Right atrium auricular region (tissue), 2 donors: ENCODE data around the gene PPP2R3B. TPM values are rescaled to one million over a fixed set of nuclear protein-coding genes. Genes with fewer than 3 reads are reported as not detected.

ENCODE experiments used
- DNase-seq: peaks from one replicate; pipeline ENCODE4 v3.0.0-alpha.2; 2019; ENCODE audit warnings: low spot score
- H3K27ac ChIP-seq, 2 donors: fragments of 200-600 bp; sonication (generic); 1 replicate in 1 of 2; 2 replicates in 1 of 2; pipeline ENCODE4 v1.5.1; 2016 to 2019
- H3K27me3 ChIP-seq, 2 donors: fragments of 200-600 bp; sonication (generic); one replicate each; pipeline versions ENCODE4 v1.5.1 to v1.6.0; 2017 to 2019
- H3K36me3 ChIP-seq: fragments of 200-600 bp; sonication (generic); one replicate; pipeline ENCODE4 v1.5.1; 2016
- H3K4me1 ChIP-seq, 2 donors: fragments of 200-600 bp; sonication (generic); one replicate each; pipeline versions ENCODE4 v1.5.1 to v1.6.0; 2017 to 2019
- H3K4me3 ChIP-seq, 2 donors: fragments of 200-600 bp; sonication (generic); 1 replicate in 1 of 2; 2 replicates in 1 of 2; pipeline ENCODE4 v1.5.1; 2017 to 2019; ENCODE audit warnings: mild to moderate bottlenecking in 1 of 2, moderate library complexity in 1 of 2
- H3K9me3 ChIP-seq, 2 donors: fragments of 200-600 bp; sonication (generic); one replicate each; pipeline ENCODE4 v1.5.1; 2019
- CTCF ChIP-seq, 2 donors: fragments of 200-600 bp; sonication (generic); IDR thresholded peaks; one replicate each; pipeline ENCODE4 v1.5.1; 2019; ENCODE audit warnings: antibody characterized with exemption in 2 of 2
- total RNA-seq, 2 donors: library from RNA; depleted of rRNA; stranded (reverse); fragments of >200 nt; gene quantifications; one replicate each; pipeline ENCODE4 v1.1.0, GENCODE V29; 2016

PPP2R3B gene
- total RNA-seq, 2 donors from 2014 or later = 58.6 to 70.1 TPM

- H3K9me3 ChIP-seq = no peaks in the 10 kb centered on the region
- H3K4me1 ChIP-seq = peaks cover 0 to 35% of the 10 kb centered on the region in 2 donors
- no peaks in the 10 kb centered on the region for H3K27me3 ChIP-seq
- H3K36me3 ChIP-seq = peaks cover 2% of the 10 kb centered on the region
- TF ChIP-seq CTCF (IDR thresholded peaks at IDR 0.05) = no peak
- peak overlapping the region in 1 of 2 donors; percentile 89 for H3K27ac ChIP-seq
- peak overlapping the region; percentile 87 to 97 for H3K4me3 ChIP-seq
- DNase-seq = no peak
These were observed 66.5 kb downstream of the PPP2R3B start for GRCh38 chrX:320126-320783.

- no peaks in the 10 kb centered on the region for H3K9me3 ChIP-seq
- no peak for TF ChIP-seq CTCF (IDR thresholded peaks at IDR 0.05)
- H3K27ac ChIP-seq = peak overlapping the region; percentile 84 to 89
- no peaks in the 10 kb centered on the region for H3K27me3 ChIP-seq
- H3K4me3 ChIP-seq = peak overlapping the region; percentile 87 to 97
- DNase-seq = no peak
- peaks cover 0 to 35% of the 10 kb centered on the region in 2 donors for H3K4me1 ChIP-seq
- peaks cover 8% of the 10 kb centered on the region for H3K36me3 ChIP-seq
These were observed 67.1 kb downstream of the PPP2R3B start for GRCh38 chrX:319579-320125.

- Histone ChIP-seq H3K27me3 (no peaks in the 10 kb centered on the region), H3K4me3 (peak within 1 kb of the TSS; percentile 91 to 97), H3K9me3 (no peaks in the 10 kb centered on the region), H3K36me3 (peaks cover 15% of the 10 kb centered on the region), H3K27ac (peak within 1 kb of the TSS; percentile 90 to 92), H3K4me1 (peaks cover 0 to 32% of the 10 kb centered on the region in 2 donors)
- DNase-seq = peak; percentile 100
- TF ChIP-seq CTCF (IDR thresholded peaks at IDR 0.05) = peak in 1 of 2 donors; percentile 39
These were observed 67.7 kb downstream of the PPP2R3B start, which contains the start of gene GTPBP6 for GRCh38 chrX:318739-319578. Gene GTPBP6 (minus strand): TSS chrX:318796. CDS start chrX:318787, 9 bp downstream.

GRCh38 chrX:318068-318738 is 68.5 kb downstream of the PPP2R3B start:
- Histone ChIP-seq H3K9me3 (no peaks in the 10 kb centered on the region), H3K27me3 (no peaks in the 10 kb centered on the region), H3K36me3 (peaks cover 21% of the 10 kb centered on the region), H3K4me3 (peak overlapping the region; percentile 91 to 97), H3K27ac (peak overlapping the region; percentile 90 to 92), H3K4me1 (peaks cover 0 to 29% of the 10 kb centered on the region in 2 donors)
- TF ChIP-seq CTCF (IDR thresholded peaks at IDR 0.05) = no peak
- peak; percentile 99 for DNase-seq

GRCh38 chrX:317424-318067 is 69.2 kb downstream of the PPP2R3B start:
- DNase-seq = no peak
- H3K4me3 ChIP-seq = peak overlapping the region; percentile 91 to 97
- H3K27ac ChIP-seq = peak overlapping the region; percentile 90 to 92
- H3K27me3 ChIP-seq = no peaks in the 10 kb centered on the region
- H3K9me3 ChIP-seq = no peaks in the 10 kb centered on the region
- peaks cover 28% of the 10 kb centered on the region for H3K36me3 ChIP-seq
- H3K4me1 ChIP-seq = peaks cover 0 to 26% of the 10 kb centered on the region in 2 donors
- no peak for TF ChIP-seq CTCF (IDR thresholded peaks at IDR 0.05)
